HepG2 (cell line): ENCODE results near the gene MYO15A. TPM values are rescaled to one million over a fixed set of nuclear protein-coding genes. Genes with fewer than 3 reads are reported as not detected.

Source experiments
- ESRRA ChIP-seq: sonication (generic); formaldehyde crosslinking; IDR thresholded peaks from 2 replicates; pipeline ENCODE4 v1.5.1; 2020; ENCODE audit warnings: mild to moderate bottlenecking, low read depth, missing genetic modification reagents
- EZH2 ChIP-seq: conservative IDR thresholded peaks from 2 replicates; pipeline ENCODE4 v1.6.1; 2012; ENCODE audit warnings: mild to moderate bottlenecking, low read depth, low read length, moderate library complexity
- GTF2F1 ChIP-seq: fragments of 150-350 bp; IDR thresholded peaks from 2 replicates; pipeline ENCODE4 v1.6.1; 2014; ENCODE audit warnings: low read length
- HNRNPUL1 ChIP-seq: fragments of 200-400 bp; formaldehyde crosslinking; IDR thresholded peaks from 2 replicates; pipeline ENCODE4 v1.6.1; 2017; ENCODE audit warnings: low read depth, mild to moderate bottlenecking, low read length, moderate library complexity
- HOXA7 ChIP-seq: sonication (generic); formaldehyde crosslinking; IDR thresholded peaks from 2 replicates; pipeline ENCODE4 v1.8.1; 2022; ENCODE audit warnings: mild to moderate bottlenecking, missing genetic modification reagents, moderate library complexity
- NFATC3 ChIP-seq: sonication (generic); formaldehyde crosslinking; IDR thresholded peaks from 2 replicates; pipeline ENCODE4 v1.5.1; 2020; ENCODE audit warnings: mild to moderate bottlenecking, missing genetic modification reagents
- NR2F1 ChIP-seq, 2 experiments: fragments of 450-650 bp in 1 of 2; formaldehyde crosslinking in 1 of 2; IDR thresholded peaks; 2 replicates each; pipeline versions ENCODE4 v1.5.0 to v1.6.1; 2016 to 2020; ENCODE audit warnings: mild to moderate bottlenecking in 1 of 2, missing compliant biosample characterization in 1 of 2, missing genetic modification reagents in 1 of 2, moderate library complexity in 1 of 2
- REL ChIP-seq: sonication (generic); formaldehyde crosslinking; conservative IDR thresholded peaks from 2 replicates; pipeline ENCODE4 v1.8.0; 2022; ENCODE audit warnings: mild to moderate bottlenecking, missing genetic modification reagents, moderate library complexity
- SIN3B ChIP-seq: fragments of 150-350 bp; IDR thresholded peaks from 2 replicates; pipeline ENCODE4 v1.6.1; 2014; ENCODE audit warnings: low read length
- SOX5 ChIP-seq: IDR thresholded peaks from 2 replicates; pipeline ENCODE4 v1.6.1; 2016; ENCODE audit warnings: borderline replicate concordance
- ZBTB3 ChIP-seq: sonication (generic); formaldehyde crosslinking; IDR thresholded peaks from 2 replicates; pipeline ENCODE4 v1.4.0; 2020; ENCODE audit warnings: low read depth, mild to moderate bottlenecking, moderate library complexity, missing genetic modification reagents, borderline replicate concordance
- ZNF337 ChIP-seq: sonication (generic); formaldehyde crosslinking; IDR thresholded peaks from 2 replicates; pipeline ENCODE4 v1.5.1; 2020; ENCODE audit warnings: missing genetic modification reagents, low read depth, mild to moderate bottlenecking, borderline replicate concordance
- ZNF569 ChIP-seq: sonication (generic); formaldehyde crosslinking; IDR thresholded peaks from 2 replicates; pipeline ENCODE4 v1.5.0; 2020; ENCODE audit warnings: mild to moderate bottlenecking, missing genetic modification reagents, moderate library complexity, borderline replicate concordance
- ZSCAN20 ChIP-seq: sonication (generic); formaldehyde crosslinking; IDR thresholded peaks from 2 replicates; pipeline ENCODE4 v1.4.0; 2020; ENCODE audit warnings: missing genetic modification reagents, mild to moderate bottlenecking, borderline replicate concordance
- polyA plus RNA-seq, 8 experiments: library from polyadenylated mRNA; depleted of rRNA in 3 of 8; stranded (reverse) in 7 of 8; unstranded in 1 of 8; fragments of >200 nt; fragmentation: Illumina TruSeq in 4 of 8; extraction: Trizol in 4 of 8; gene quantifications; 2 replicates each; pipeline versions ENCODE4 v1.2.1 to v1.2.3, GENCODE V29; 2011 to 2016; ENCODE audit warnings: low read depth in 4 of 8, missing spikeins in 1 of 8, mixed read lengths in 1 of 8; ENCODE audit not compliant: insufficient read depth in 1 of 8
- total RNA-seq, 5 experiments: library from RNA; depleted of rRNA; stranded (reverse); fragments of >200 nt; fragmentation: Illumina TruSeq; extraction: Trizol; gene quantifications; 2 replicates each; pipeline ENCODE4 v1.2.3, GENCODE V29; 2016; ENCODE audit warnings: low read depth in 1 of 5
- TF ChIP-seq, protein P1 (sequence below): sonication (generic); formaldehyde crosslinking; IDR thresholded peaks from 2 replicates; pipeline ENCODE4 v1.5.0; 2020; ENCODE audit warnings: missing genetic modification reagents
- TF ChIP-seq, protein P2 (sequence below): sonication (generic); formaldehyde crosslinking; IDR thresholded peaks from 2 replicates; pipeline ENCODE4 v1.5.0; 2020; ENCODE audit warnings: missing genetic modification reagents
- TF ChIP-seq, protein P3 (sequence below): sonication (generic); formaldehyde crosslinking; IDR thresholded peaks from 2 replicates; pipeline ENCODE4 v1.5.0; 2020; ENCODE audit warnings: missing genetic modification reagents
- TF ChIP-seq, protein P4 (sequence below): sonication (generic); formaldehyde crosslinking; IDR thresholded peaks from 2 replicates; pipeline ENCODE4 v1.4.0; 2020; ENCODE audit warnings: missing genetic modification reagents
- TF ChIP-seq, protein P5 (sequence below): sonication (generic); formaldehyde crosslinking; IDR thresholded peaks from 2 replicates; pipeline ENCODE4 v1.5.0; 2020; ENCODE audit warnings: mild to moderate bottlenecking, missing genetic modification reagents

MYO15A gene
- total and polyA plus RNA-seq, 2 of the 13 experiments (the other 11 are each of a cell fraction or from before 2014, with no cell fraction given) = 0.07 to 0.20 TPM

DNA sequence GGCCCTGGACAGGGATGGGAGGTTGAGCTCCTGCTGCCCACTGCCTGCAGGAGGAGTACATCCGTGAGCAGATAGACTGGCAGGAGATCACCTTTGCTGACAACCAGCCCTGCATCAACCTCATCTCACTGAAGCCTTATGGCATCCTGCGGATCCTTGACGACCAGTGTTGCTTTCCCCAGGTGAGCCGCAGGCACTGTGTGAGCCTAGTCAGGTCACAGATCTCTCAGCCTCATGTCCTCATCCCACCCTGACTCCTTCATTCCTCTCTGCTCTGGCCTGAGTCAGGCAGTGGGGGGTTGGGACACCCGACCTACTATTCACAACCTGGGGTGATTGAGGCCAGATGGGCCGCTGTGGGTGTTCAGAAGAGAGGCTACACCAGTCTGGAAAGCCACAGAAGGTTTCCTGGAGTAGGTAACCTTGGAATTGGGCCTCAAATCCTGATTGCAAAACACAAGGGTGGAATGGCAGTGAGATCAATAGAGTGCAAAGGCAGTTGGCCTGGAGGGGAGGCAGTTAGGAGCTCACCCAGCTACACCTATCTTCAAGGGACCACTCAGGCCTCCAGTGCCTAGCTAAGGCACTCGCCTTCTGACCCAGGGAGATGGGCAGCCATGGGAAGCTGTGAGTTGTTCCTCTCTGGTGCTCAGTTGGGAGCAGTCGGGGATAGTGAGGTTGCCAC, 29.7 kb downstream of the MYO15A start (continued):
- no peak for TF ChIP-seq EZH2
- TF ChIP-seq SOX5 (CRISPR knock-in tag) = 0 out of 2 replicates have a peak, but pooled peaks have one; percentile 12
- TF ChIP-seq, protein P1, sequence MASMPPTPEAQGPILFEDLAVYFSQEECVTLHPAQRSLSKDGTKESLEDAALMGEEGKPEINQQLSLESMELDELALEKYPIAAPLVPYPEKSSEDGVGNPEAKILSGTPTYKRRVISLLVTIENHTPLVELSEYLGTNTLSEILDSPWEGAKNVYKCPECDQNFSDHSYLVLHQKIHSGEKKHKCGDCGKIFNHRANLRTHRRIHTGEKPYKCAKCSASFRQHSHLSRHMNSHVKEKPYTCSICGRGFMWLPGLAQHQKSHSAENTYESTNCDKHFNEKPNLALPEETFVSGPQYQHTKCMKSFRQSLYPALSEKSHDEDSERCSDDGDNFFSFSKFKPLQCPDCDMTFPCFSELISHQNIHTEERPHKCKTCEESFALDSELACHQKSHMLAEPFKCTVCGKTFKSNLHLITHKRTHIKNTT (CRISPR knock-in tag) = no peak
- TF ChIP-seq, protein P2, sequence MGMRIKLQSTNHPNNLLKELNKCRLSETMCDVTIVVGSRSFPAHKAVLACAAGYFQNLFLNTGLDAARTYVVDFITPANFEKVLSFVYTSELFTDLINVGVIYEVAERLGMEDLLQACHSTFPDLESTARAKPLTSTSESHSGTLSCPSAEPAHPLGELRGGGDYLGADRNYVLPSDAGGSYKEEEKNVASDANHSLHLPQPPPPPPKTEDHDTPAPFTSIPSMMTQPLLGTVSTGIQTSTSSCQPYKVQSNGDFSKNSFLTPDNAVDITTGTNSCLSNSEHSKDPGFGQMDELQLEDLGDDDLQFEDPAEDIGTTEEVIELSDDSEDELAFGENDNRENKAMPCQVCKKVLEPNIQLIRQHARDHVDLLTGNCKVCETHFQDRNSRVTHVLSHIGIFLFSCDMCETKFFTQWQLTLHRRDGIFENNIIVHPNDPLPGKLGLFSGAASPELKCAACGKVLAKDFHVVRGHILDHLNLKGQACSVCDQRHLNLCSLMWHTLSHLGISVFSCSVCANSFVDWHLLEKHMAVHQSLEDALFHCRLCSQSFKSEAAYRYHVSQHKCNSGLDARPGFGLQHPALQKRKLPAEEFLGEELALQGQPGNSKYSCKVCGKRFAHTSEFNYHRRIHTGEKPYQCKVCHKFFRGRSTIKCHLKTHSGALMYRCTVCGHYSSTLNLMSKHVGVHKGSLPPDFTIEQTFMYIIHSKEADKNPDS (CRISPR knock-in tag) = no peak
- no peak for TF ChIP-seq REL (CRISPR knock-in tag)
- TF ChIP-seq ZBTB3 (CRISPR knock-in tag) = no peak
- no peak for TF ChIP-seq HOXA7 (CRISPR knock-in tag)
- TF ChIP-seq NFATC3 = no peak
- no peak for TF ChIP-seq ZSCAN20
- no peak for TF ChIP-seq GTF2F1
- TF ChIP-seq, protein P3, sequence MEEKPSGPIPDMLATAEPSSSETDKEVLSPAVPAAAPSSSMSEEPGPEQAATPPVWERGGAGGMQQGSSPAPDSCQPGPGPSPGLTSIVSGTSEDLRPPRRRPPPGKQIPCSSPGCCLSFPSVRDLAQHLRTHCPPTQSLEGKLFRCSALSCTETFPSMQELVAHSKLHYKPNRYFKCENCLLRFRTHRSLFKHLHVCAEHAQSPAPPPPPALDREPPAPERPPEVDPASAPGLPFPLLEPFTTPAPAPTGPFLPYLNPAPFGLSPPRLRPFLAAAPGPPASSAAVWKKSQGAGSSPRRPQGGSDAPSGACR (CRISPR knock-in tag) = 0 out of 2 replicates have a peak, but pooled peaks have one; percentile 39
- no peak for TF ChIP-seq HNRNPUL1
- TF ChIP-seq, protein P4, sequence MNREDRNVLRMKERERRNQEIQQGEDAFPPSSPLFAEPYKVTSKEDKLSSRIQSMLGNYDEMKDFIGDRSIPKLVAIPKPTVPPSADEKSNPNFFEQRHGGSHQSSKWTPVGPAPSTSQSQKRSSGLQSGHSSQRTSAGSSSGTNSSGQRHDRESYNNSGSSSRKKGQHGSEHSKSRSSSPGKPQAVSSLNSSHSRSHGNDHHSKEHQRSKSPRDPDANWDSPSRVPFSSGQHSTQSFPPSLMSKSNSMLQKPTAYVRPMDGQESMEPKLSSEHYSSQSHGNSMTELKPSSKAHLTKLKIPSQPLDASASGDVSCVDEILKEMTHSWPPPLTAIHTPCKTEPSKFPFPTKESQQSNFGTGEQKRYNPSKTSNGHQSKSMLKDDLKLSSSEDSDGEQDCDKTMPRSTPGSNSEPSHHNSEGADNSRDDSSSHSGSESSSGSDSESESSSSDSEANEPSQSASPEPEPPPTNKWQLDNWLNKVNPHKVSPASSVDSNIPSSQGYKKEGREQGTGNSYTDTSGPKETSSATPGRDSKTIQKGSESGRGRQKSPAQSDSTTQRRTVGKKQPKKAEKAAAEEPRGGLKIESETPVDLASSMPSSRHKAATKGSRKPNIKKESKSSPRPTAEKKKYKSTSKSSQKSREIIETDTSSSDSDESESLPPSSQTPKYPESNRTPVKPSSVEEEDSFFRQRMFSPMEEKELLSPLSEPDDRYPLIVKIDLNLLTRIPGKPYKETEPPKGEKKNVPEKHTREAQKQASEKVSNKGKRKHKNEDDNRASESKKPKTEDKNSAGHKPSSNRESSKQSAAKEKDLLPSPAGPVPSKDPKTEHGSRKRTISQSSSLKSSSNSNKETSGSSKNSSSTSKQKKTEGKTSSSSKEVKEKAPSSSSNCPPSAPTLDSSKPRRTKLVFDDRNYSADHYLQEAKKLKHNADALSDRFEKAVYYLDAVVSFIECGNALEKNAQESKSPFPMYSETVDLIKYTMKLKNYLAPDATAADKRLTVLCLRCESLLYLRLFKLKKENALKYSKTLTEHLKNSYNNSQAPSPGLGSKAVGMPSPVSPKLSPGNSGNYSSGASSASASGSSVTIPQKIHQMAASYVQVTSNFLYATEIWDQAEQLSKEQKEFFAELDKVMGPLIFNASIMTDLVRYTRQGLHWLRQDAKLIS (CRISPR knock-in tag) = no peak
- TF ChIP-seq ZNF337 (CRISPR knock-in tag) = no peak
- TF ChIP-seq NR2F1 (CRISPR knock-in tag; IDR thresholded peaks at IDR 0.05) = 0 out of 4 replicates have a peak, but pooled peaks of 1 of the 2 experiments have one; percentile 13
- peak; percentile 69; the same call in 1 of the 2 replicates for TF ChIP-seq ESRRA (CRISPR knock-in tag)
- TF ChIP-seq, protein P5, sequence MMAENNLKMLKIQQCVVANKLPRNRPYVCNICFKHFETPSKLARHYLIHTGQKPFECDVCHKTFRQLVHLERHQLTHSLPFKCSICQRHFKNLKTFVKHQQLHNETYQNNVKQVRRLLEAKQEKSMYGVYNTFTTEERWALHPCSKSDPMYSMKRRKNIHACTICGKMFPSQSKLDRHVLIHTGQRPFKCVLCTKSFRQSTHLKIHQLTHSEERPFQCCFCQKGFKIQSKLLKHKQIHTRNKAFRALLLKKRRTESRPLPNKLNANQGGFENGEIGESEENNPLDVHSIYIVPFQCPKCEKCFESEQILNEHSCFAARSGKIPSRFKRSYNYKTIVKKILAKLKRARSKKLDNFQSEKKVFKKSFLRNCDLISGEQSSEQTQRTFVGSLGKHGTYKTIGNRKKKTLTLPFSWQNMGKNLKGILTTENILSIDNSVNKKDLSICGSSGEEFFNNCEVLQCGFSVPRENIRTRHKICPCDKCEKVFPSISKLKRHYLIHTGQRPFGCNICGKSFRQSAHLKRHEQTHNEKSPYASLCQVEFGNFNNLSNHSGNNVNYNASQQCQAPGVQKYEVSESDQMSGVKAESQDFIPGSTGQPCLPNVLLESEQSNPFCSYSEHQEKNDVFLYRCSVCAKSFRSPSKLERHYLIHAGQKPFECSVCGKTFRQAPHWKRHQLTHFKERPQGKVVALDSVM (CRISPR knock-in tag) = 0 out of 2 replicates have a peak, but pooled peaks have one; percentile 33
- TF ChIP-seq ZNF569 (CRISPR knock-in tag) = no peak
- TF ChIP-seq SIN3B = no peak
